ENCODE data around the gene FECH.

The FECH gene

DNA sequence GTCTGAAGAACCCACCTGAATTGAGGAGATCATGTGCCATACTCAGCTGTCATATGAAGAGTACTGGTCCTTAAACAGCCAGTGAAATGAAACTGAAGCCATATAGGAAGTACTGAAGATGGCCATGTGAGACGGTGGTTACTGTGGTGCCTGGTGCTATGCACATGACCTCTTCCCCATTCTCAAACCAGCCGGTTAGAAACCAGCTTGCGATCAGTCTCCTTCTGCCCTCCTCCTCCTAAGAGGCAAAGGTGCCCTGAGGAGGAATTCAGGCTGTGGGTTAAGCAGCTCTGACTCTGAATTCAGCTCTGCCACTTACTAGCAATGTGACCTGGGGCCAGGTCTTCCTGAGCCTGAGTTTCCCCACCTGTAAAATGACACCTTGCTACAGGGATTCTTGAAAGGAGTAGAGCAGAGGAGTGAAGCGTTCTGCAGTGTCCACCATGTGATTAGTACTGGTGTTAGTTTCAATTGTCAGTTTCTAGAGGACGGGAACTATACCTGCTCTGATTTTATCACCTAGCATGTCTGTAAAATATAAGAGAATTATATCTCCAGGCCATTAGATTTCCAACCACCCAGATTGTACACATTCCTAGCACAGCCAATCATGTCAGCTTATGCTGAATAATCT lies 5.1 kb downstream of the FECH start:
- DNase-seq (ENCODE audit: low spot score): no peak

DNA sequence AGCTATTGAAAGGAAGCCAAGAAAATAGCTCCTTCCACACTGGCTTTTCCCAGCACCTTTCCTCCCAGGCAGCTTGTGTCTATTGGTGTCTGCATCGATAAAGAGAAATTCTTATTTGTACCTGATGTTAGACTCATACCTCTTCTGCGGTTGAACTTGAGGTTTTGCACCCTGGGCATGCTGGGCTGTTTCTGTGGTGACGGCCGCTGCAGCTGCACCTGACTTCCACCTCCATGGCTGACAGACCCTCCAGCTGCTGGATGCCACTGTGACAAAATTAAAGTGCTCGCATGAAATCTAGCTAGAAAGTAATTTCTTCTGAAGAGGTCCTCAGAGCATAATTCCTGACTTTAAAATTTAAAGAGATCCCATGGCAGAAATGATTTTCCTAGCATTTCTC lies 6.6 kb downstream of the FECH start:
- DNase-seq (ENCODE audit: low spot score): no peak

- DNase-seq (ENCODE audit: low spot score): no peak
Observed at GRCh38 chr18:57576316-57576715, 10.2 kb downstream of the FECH start.

- DNase-seq (ENCODE audit: low spot score): no peak
Observed at GRCh38 chr18:57575542-57575941, 11.0 kb downstream of the FECH start.

- no peak for DNase-seq (ENCODE audit: low spot score)
Observed at GRCh38 chr18:57574866-57575265, 11.6 kb downstream of the FECH start.

GRCh38 chr18:57570162-57570561 lies 16.3 kb downstream of the FECH start:
- DNase-seq (ENCODE audit: low spot score): no peak

- no peak for DNase-seq (ENCODE audit: low spot score)
Observed at GRCh38 chr18:57569133-57569532, 17.4 kb downstream of the FECH start.

DNA sequence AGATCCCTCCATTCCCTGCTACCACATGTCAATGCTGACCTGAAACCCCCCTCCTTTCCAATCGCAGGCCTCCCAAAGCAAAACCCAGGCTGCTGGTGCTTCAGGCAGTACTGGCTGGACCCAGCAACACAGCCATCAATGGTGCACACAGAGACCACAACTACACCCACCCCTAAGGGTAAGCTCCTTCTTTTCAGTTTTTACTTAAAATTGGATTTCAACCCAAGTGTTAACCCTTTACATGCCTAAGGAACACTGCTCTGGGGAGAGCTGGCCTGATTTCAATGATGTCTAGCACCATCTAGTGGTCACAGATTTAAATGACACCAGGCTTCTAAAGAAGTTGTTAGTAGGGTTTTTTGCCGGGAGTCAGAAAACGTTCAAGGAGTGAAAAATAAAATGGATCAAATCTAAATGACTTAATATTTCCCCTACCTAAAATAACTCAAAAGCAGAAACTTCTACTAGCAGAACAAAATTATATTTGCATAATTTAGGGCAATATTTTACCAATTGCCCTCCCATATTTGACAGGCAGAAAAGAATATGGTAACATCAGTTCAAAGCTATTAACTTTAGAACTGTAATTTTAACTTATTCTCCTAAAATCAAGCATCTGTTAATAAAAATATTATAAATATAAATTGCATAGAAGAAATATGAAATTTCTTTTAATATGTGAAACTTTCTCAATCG lies 24.6 kb downstream of the FECH start:
- DNase-seq (ENCODE audit: low spot score): peak; percentile 76

DNA sequence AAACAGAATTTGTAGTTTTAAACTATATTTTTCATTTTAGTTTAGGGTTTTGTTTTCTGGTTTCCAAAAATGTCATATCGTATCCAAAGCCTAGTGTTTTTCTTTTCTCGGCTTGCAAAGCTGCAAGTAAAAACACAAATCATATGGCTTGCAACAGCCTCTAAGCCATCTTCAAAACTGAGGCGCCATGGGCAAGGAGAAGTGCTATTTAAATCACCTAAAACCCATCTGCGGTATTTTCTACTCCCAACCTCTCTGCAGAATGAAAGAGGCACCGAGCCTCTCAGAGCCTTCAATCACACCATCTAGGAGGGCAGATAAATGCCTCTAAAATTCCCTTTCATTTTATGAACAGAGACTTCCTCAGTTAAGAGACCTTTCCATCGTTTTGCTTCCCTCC lies 25.2 kb downstream of the FECH start:
- DNase-seq (ENCODE audit: low spot score): no peak

GRCh38 chr18:57559314-57559713 lies 27.2 kb downstream of the FECH start:
- peak; percentile 67 for DNase-seq (ENCODE audit: low spot score)

DNA sequence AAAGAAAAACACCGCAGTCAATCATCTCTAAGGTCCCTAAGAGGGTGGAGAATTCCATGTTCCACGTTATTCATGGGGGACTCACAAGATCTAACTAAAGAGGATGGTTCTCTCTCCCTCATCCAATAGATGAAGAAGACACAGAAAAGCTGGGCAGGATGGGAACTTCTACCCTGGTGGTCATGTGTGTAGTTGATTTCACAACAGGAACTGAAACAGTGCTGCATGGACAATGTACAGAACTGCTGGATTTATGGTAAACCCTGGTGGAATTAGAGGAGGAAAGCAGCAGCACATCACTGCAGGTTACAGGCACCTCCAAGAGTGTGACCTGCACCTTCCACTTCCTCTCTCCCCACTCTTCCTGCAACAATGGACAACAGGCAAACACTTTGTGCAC lies 31.4 kb downstream of the FECH start:
- no peak for DNase-seq (ENCODE audit: low spot score)

DNA sequence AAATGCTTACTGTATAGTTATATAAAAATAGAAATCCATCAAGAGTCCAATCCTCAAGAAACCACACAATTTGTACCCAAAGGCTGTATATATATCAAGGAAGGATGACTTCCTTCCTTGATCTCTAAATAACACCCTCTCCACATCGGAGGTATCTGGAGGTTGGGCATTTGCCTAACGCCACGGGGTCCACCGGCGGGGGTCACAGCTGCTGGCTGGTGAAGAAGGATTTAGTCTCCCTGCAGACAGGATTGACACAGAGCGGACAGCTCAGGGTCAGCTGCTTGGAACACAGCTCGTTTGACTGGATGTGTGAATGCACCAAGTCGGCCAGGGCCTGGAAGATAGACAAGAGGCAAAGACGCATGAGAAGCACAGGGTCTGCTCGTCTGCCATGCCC lies 36.0 kb downstream of the FECH start:
- DNase-seq (ENCODE audit: low spot score): no peak

DNA sequence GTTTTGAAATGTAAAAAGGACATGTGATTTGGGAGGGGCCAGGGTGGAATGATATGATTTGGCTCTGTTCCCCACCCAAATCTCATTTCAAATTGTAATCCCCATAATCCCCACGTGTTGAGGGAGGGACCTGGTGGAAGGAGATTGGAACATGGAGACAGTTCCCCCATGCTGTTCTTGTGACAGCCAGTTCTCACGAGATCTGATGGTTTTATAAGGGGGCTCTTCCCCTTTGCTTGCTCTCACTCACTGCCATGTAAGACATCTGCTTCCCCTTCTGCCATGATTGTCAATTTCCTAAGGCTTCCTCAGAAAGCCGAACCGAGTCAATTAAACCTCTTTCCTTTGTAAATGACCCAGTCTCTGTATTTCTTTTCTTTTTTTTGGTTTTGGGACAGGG lies 39.2 kb downstream of the FECH start:
- no peak for DNase-seq (ENCODE audit: low spot score)

DNA sequence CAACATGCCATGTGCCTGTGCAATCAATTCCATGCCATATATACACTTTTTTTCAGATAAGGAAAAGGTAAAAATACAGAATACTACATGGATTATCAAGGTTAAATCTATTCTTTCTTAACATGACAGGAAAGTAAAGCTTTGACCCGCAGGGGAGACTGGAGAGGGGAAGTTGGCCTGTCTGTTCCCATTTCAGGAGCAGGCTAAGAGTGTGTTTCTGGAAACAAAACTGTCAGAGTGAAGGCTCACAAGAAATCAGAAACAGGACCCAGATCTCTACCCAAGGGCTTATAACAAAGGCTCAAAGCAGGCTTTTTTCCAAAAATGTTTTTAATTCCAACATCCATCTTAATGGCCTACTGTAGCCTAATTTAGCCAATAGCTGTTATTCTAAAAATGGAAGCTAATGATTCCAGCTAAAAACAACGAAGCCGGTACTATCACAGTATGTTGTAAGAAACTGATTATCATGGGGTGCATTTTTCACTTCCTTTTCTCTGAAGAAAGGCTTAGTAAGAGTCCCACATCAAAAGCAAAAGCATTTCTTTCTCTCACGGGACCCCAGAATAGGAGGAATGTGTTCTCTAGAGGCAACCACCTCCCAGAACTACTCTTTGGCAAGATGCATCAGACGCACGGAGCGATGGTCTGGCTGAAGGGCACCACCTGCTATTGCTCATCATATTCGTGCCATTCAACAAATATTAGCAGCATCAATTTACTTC lies 41.4 kb downstream of the FECH start:
- DNase-seq (ENCODE audit: low spot score): no peak

- DNase-seq (ENCODE audit: low spot score): no peak
Observed at GRCh38 chr18:57543560-57543959, 42.9 kb downstream of the FECH start.

GRCh38 chr18:57542812-57543427 lies 43.6 kb downstream of the FECH start:
- no peak for DNase-seq (ENCODE audit: low spot score)

DNA sequence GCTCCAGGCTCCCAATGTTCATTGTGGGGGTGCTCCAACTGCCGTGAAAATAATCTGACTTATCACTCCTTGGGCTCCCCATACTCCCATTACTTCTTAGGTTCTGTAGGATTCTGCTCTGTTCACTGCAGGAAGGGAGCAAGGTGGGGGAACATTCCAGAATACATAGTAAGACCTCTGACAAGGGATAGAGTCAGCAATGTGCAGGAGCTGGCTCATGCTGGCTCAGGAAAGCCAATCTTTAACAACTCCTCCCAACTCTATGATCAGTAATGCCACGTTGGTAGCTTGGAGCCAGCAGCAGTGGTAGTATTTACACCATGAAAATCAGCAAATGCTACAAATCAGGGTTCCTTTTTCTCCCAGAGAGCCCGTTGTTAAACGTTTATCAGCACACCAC lies 44.4 kb downstream of the FECH start:
- no peak for DNase-seq (ENCODE audit: low spot score)

GRCh38 chr18:57539702-57540101 lies 46.8 kb downstream of the FECH start:
- DNase-seq (ENCODE audit: low spot score): no peak

DNA sequence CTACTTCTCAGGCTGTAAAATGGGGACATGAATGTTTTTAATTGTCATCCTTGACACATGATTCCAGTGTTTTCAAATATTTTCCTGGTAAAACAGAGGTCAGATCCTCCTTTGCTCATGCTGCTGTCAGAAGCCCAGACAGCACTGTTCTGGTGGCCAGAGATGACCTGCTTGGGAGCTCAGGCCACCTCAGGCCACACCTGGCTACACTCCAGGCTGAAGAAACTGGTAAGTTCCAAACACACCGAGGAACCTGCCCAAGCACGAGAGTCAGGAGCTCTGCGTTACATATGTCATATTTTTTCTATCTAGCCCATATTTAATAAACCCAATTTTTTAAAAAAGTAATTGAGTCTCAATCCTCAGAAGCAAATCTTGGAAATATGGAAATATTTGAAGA lies 47.9 kb downstream of the FECH start:
- DNase-seq (ENCODE audit: low spot score): no peak

- DNase-seq (ENCODE audit: low spot score): no peak
Observed at GRCh38 chr18:57534511-57534909, 52.0 kb downstream of the FECH start.

DNA sequence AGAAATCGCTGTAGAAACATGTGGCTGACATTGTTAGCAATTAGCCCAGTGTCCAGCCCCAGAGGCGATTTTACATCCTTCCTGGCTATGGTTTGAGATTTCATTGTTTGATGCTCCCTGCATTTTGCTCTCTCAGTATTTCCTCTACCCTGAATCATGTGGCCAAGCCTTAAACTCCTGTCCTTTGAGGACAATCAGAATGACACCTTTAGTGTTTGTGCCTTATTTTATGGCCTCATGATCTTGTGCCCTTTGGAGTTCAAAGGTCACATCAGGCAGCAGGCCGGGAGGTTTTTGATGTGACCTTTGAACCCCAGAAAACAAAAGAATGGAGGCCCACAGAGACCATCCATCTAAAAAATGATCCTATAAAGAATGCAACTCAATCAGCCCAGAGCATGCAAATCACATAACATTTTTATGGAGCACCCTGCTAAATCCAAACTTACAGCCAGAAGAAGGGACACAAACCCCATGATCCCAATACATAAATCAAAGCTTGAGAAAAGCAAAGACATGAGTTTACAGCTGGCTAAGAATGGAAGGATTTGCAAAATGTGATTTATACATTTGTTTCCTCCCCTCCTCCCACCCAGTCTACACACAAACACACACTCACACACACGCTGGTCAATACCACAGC lies 52.5 kb downstream of the FECH start:
- no peak for DNase-seq (ENCODE audit: low spot score)
